ENCODE data around the gene PAGR1. TPM values are rescaled to one million over a fixed set of nuclear protein-coding genes. Genes with fewer than 3 reads are reported as not detected.
"Not testable (repeated sequence)": the region's sequence is repeated elsewhere in the genome, so short reads cannot be mapped to it uniquely, and the experiment has no call there.

Gene PAGR1
- total RNA-seq, 2 donors from 2014 or later: 15.1 to 16.6 TPM

GRCh38 chr16:29825145-29826044 lies 9.4 kb downstream of the PAGR1 start:
- ATAC-seq: peak; percentile 17 to 76
- DNase-seq: peak; percentile 67
- intact Hi-C loops (cut with DNase I): no loop called here

GRCh38 chr16:29826342-29826695 lies 10.4 kb downstream of the PAGR1 start:
- intact Hi-C loops (cut with DNase I): no loop called here
- ATAC-seq: no peak

GRCh38 chr16:29830774-29831173 lies 14.8 kb downstream of the PAGR1 start:
- ATAC-seq (no peak), DNase-seq (no peak)
- intact Hi-C loops (cut with DNase I): no loop called here

More at GRCh38 chr16:29826342-29826695, 10.4 kb downstream of the PAGR1 start:
- no peak for DNase-seq

- DNase-seq (no peak), ATAC-seq (peak in 1 of 2 donors; percentile 19)
- intact Hi-C loops (cut with DNase I): no loop called here
These were observed 15.5 kb downstream of the PAGR1 start for GRCh38 chr16:29831490-29831889.

GRCh38 chr16:29833219-29833618 lies 17.3 kb downstream of the PAGR1 start:
- DNase-seq; ATAC-seq; intact Hi-C loops (cut with DNase I): not testable (repeated sequence)

GRCh38 chr16:29834079-29834478 lies 18.1 kb downstream of the PAGR1 start:
- intact Hi-C loops (cut with DNase I): no loop called here
- DNase-seq: no peak
- no peak for ATAC-seq

- DNase-seq (no peak), ATAC-seq (no peak)
- intact Hi-C loops (cut with DNase I): no loop called here
These were observed 20.0 kb downstream of the PAGR1 start for GRCh38 chr16:29835926-29836325.

GRCh38 chr16:29836623-29837022 lies 20.7 kb downstream of the PAGR1 start:
- intact Hi-C loops (cut with DNase I): no loop called here
- DNase-seq (no peak), ATAC-seq (no peak)

GRCh38 chr16:29837841-29838240 lies 21.9 kb downstream of the PAGR1 start:
- no peak for DNase-seq
- ATAC-seq: no peak
- intact Hi-C loops (cut with DNase I): no loop called here

GRCh38 chr16:29839822-29840221 lies 23.9 kb downstream of the PAGR1 start:
- DNase-seq: no peak
- ATAC-seq: peak; percentile 42 to 80
- intact Hi-C loops (cut with DNase I): loop anchor here in 1 of 2 donors (10.0 kb wide), 1 partner anchor 135 kb away; no protein-coding TSS in a partner anchor

GRCh38 chr16:29840240-29840639 lies 24.3 kb downstream of the PAGR1 start:
- ATAC-seq (peak in 1 of 2 donors; percentile 6), DNase-seq (no peak)
- intact Hi-C loops (cut with DNase I): loop anchor here in 1 of 2 donors (10.0 kb wide), 1 partner anchor 135 kb away; no protein-coding TSS in a partner anchor

GRCh38 chr16:29841631-29842030 lies 25.7 kb downstream of the PAGR1 start:
- ATAC-seq (no peak), DNase-seq (no peak)
- intact Hi-C loops (cut with DNase I): loop anchor here in 1 of 2 donors (10.0 kb wide), 1 partner anchor 137 kb away; no protein-coding TSS in a partner anchor

GRCh38 chr16:29842732-29843346 lies 26.9 kb downstream of the PAGR1 start:
- ATAC-seq: no peak
- DNase-seq: no peak
- intact Hi-C loops (cut with DNase I): loop anchor here in 1 of 2 donors (10.0 kb wide), 1 partner anchor 138 kb away; no protein-coding TSS in a partner anchor

GRCh38 chr16:29843931-29844330 lies 28.0 kb downstream of the PAGR1 start:
- intact Hi-C loops (cut with DNase I): loop anchor here in 1 of 2 donors (10.0 kb wide), 1 partner anchor 139 kb away; no protein-coding TSS in a partner anchor
- DNase-seq: no peak
- ATAC-seq: no peak

GRCh38 chr16:29844575-29845331 lies 28.8 kb downstream of the PAGR1 start:
- intact Hi-C loops (cut with DNase I): loop anchor here in 1 of 2 donors (10.0 kb wide), 1 partner anchor 140 kb away; no protein-coding TSS in a partner anchor
- DNase-seq: peak; percentile 50

GRCh38 chr16:29845656-29846055 lies 29.7 kb downstream of the PAGR1 start:
- intact Hi-C loops (cut with DNase I): loop anchor here in 1 of 2 donors (10.0 kb wide), 1 partner anchor 141 kb away; no protein-coding TSS in a partner anchor
- DNase-seq: no peak
- no peak for ATAC-seq

More at GRCh38 chr16:29844575-29845331, 28.8 kb downstream of the PAGR1 start:
- ATAC-seq: peak in 1 of 2 donors; percentile 27

- ATAC-seq: peak; percentile 72 to 80
- intact Hi-C loops (cut with DNase I): loop anchor here in 1 of 2 donors (10.0 kb wide), 1 partner anchor 144 kb away; no protein-coding TSS in a partner anchor
These were observed 32.7 kb downstream of the PAGR1 start for GRCh38 chr16:29848420-29849297.

GRCh38 chr16:29849505-29849904 lies 33.6 kb downstream of the PAGR1 start:
- DNase-seq: no peak
- intact Hi-C loops (cut with DNase I): loop anchor here in 1 of 2 donors (10.0 kb wide), 1 partner anchor 145 kb away; no protein-coding TSS in a partner anchor
- ATAC-seq: peak in 1 of 2 donors; percentile 18

More at GRCh38 chr16:29848420-29849297, 32.7 kb downstream of the PAGR1 start:
- DNase-seq: peak; percentile 81
